HepG2 (cell line): ENCODE measurements around the gene DNPEP. TPM values are rescaled to one million over a fixed set of nuclear protein-coding genes. Genes with fewer than 3 reads are reported as not detected.

Experiments
- ATAC-seq: fragments of 200-7000 bp; cut with Tn5 transposase; 3 replicates; pipeline ENCODE4 v1.9.1; 2020; ENCODE audit warnings: mild to moderate bottlenecking, moderate library complexity
- BruUV-seq: library from RNA; stranded (reverse); fragments of 400-500 nt; replicated peaks from 2 replicates; lab custom pipeline; 2021; lab: Mats Ljungman, UMichigan
- CTCF ChIA-PET: fragments of 300-600 bp; formaldehyde crosslinking; extraction: SDS; loops from one replicate; lab custom pipeline; 2021; ENCODE audit warnings: low total read pairs, inconsistent platforms, low intra/inter-chr PET ratio; lab: Yijun Ruan, JAX
- POLR2A ChIA-PET: fragments of 350-600 bp; sonication (Branson Sonifier 250); formaldehyde crosslinking; loops from one replicate; lab custom pipeline; 2020; ENCODE audit warnings: antibody characterized with exemption, inconsistent platforms; lab: Yijun Ruan, JAX
- DNase-seq: peaks from one replicate; pipeline ENCODE4 v3.0.0-alpha.2; 2015; ENCODE audit warnings: low spot score
- FAIRE-seq: peaks from 3 replicates; lab custom pipeline; 2011; peaks lifted over from hg19 to GRCh38; lab: Jason Lieb, UNC
- H2AFZ ChIP-seq: one replicate; pipeline ENCODE4 v1.6.1; 2011; ENCODE audit warnings: low read length, inconsistent platforms
- H3K27ac ChIP-seq: fragments of 300-600 bp; 3 replicates; pipeline ENCODE4 v1.8.0; 2011; ENCODE audit warnings: mixed run types, mild to moderate bottlenecking, mixed read lengths, low read length, inconsistent platforms; ENCODE audit not compliant: insufficient read depth; ENCODE audit errors: extremely low read length
- H3K27me3 ChIP-seq, 2 experiments: fragments of 200-600 bp in 1 of 2; 2 replicates in 1 of 2; 3 replicates in 1 of 2; pipeline versions ENCODE4 v1.6.0 to v1.8.0; 2011; ENCODE audit warnings: low read length in 2 of 2, mild to moderate bottlenecking in 2 of 2, moderate library complexity in 2 of 2, inconsistent platforms in 1 of 2; ENCODE audit not compliant: insufficient read depth in 2 of 2, control insufficient read depth in 1 of 2
- H3K36me3 ChIP-seq, 2 experiments: fragments of 200-600 bp in 1 of 2; replicated peaks in 1 of 2; 2 replicates in 1 of 2; 3 replicates in 1 of 2; pipeline versions ENCODE4 v1.5.1 to v1.8.0; 2011; ENCODE audit warnings: low read length in 2 of 2, inconsistent platforms in 1 of 2; ENCODE audit not compliant: insufficient read depth in 2 of 2, control insufficient read depth in 1 of 2
- H3K4me1 ChIP-seq: 2 replicates; pipeline ENCODE4 v1.5.1; 2012; ENCODE audit warnings: low read length, inconsistent platforms; ENCODE audit not compliant: insufficient read depth
- H3K4me2 ChIP-seq: 2 replicates; pipeline ENCODE4 v1.6.0; 2011; ENCODE audit warnings: low read depth, low read length, inconsistent platforms
- H3K4me3 ChIP-seq, 3 experiments: fragments of 200-600 bp in 1 of 3; sonication (generic), shearing (Covaris generic) in 1 of 3; replicated peaks in 1 of 3; 2 replicates each; pipeline ENCODE4 v1.5.1; 2011 to 2016; ENCODE audit warnings: low read length in 3 of 3, inconsistent platforms in 2 of 3, low read depth in 2 of 3, mild to moderate bottlenecking in 2 of 3, control low read depth in 1 of 3, mixed read lengths in 1 of 3; ENCODE audit not compliant: insufficient read depth in 1 of 3
- H3K79me2 ChIP-seq: one replicate; pipeline ENCODE4 v1.6.1; 2011; ENCODE audit warnings: low read length, inconsistent platforms; ENCODE audit not compliant: insufficient read depth
- H3K9ac ChIP-seq: 2 replicates; pipeline ENCODE4 v1.6.0; 2011; ENCODE audit warnings: mild to moderate bottlenecking, low read depth, low read length, inconsistent platforms; ENCODE audit not compliant: insufficient read depth
- H3K9me3 ChIP-seq: 2 replicates; pipeline ENCODE4 v1.5.1; 2012; ENCODE audit warnings: mild to moderate bottlenecking, low read length
- H4K20me1 ChIP-seq: 2 replicates; pipeline ENCODE4 v1.6.0; 2011; ENCODE audit warnings: inconsistent platforms, mild to moderate bottlenecking, low read length, moderate library complexity; ENCODE audit not compliant: insufficient read depth
- CEBPB ChIP-seq: IDR thresholded peaks from 2 replicates; pipeline ENCODE4 v1.6.1; 2011; ENCODE audit warnings: low read depth, low read length, improper control_type of control experiment, borderline replicate concordance
- MTERF4 ChIP-seq: sonication (generic); formaldehyde crosslinking; IDR thresholded peaks from 2 replicates; pipeline ENCODE4 v1.8.0; 2023; ENCODE audit warnings: mild to moderate bottlenecking, missing genetic modification reagents
- STAT6 ChIP-seq: sonication (generic); formaldehyde crosslinking; IDR thresholded peaks from 2 replicates; pipeline ENCODE4 v1.4.0; 2020; ENCODE audit warnings: missing genetic modification reagents, mild to moderate bottlenecking, borderline replicate concordance
- ZBTB38 ChIP-seq: sonication (generic); formaldehyde crosslinking; IDR thresholded peaks from 2 replicates; pipeline ENCODE4 v1.5.1; 2020; ENCODE audit warnings: mild to moderate bottlenecking, missing genetic modification reagents
- ZBTB7B ChIP-seq: sonication (generic); formaldehyde crosslinking; IDR thresholded peaks from 2 replicates; pipeline ENCODE4 v1.4.0; 2020; ENCODE audit warnings: missing genetic modification reagents
- ZKSCAN8 ChIP-seq: IDR thresholded peaks from 2 replicates; pipeline ENCODE4 v1.6.1; 2016; ENCODE audit warnings: borderline replicate concordance, missing genetic modification reagents, missing compliant biosample characterization
- ZNF24 ChIP-seq: fragments of 450-650 bp; IDR thresholded peaks from 2 replicates; pipeline ENCODE4 v1.6.1; 2017; ENCODE audit warnings: antibody characterized with exemption, mild to moderate bottlenecking
- WGBS: methylation state at CpG from one replicate; pipeline ENCODE4 v1.1.6; 2017; ENCODE audit warnings: low lambda C conversion rate; 5-methylcytosine and 5-hydroxymethylcytosine counted together
- in situ Hi-C: cut with HindIII; loops from 2 replicates; pipeline ENCODE4 v1.10.0; 2017; ENCODE audit warnings: low pct_unique_long_range_greater_than_20kb; ENCODE audit not compliant: extremely low pct_ligation_motif_present
- intact Hi-C: fragments of 100-400 bp; cut with micrococcal nuclease; formaldehyde crosslinking; loops from one replicate; pipeline ENCODE4 v1.10.0; 2022; ENCODE audit not compliant: unreplicated experiment
- polyA plus RNA-seq, 8 experiments: library from polyadenylated mRNA; depleted of rRNA in 3 of 8; stranded (reverse) in 7 of 8; unstranded in 1 of 8; fragments of >200 nt; fragmentation: Illumina TruSeq in 4 of 8; extraction: Trizol in 4 of 8; gene quantifications; 2 replicates each; pipeline versions ENCODE4 v1.2.1 to v1.2.3, GENCODE V29; 2011 to 2016; ENCODE audit warnings: low read depth in 4 of 8, missing spikeins in 1 of 8, mixed read lengths in 1 of 8; ENCODE audit not compliant: insufficient read depth in 1 of 8
- total RNA-seq, 5 experiments: library from RNA; depleted of rRNA; stranded (reverse); fragments of >200 nt; fragmentation: Illumina TruSeq; extraction: Trizol; gene quantifications; 2 replicates each; pipeline ENCODE4 v1.2.3, GENCODE V29; 2016; ENCODE audit warnings: low read depth in 1 of 5

Gene DNPEP
- total and polyA plus RNA-seq, 2 of the 13 experiments (the other 11 are each of a cell fraction or from before 2014, with no cell fraction given) = 104 to 109 TPM

GRCh38 chr2:219416235-219416602 lies 28.5 kb upstream of the DNPEP start:
- Histone ChIP-seq H3K27me3 (peaks cover 0 to 24% of the 10 kb centered on the region in 2 experiments; a peak in 4 of 5 replicates), H3K4me3 (no peak overlapping the region), H2AFZ (no peak overlapping the region), H3K36me3 (no peaks in the 10 kb centered on the region), H3K4me2 (no peak overlapping the region), H4K20me1 (no peaks in the 10 kb centered on the region), H3K9me3 (no peaks in the 10 kb centered on the region), H3K9ac (no peak overlapping the region), H3K4me1 (peaks cover 10% of the 10 kb centered on the region; the same call in 1 of the 2 replicates), H3K27ac (no peak overlapping the region), H3K79me2 (no peaks in the 10 kb centered on the region)
- intact Hi-C loops = no loop called here
- TF ChIP-seq STAT6 = no peak
- TF ChIP-seq CEBPB = no peak
- TF ChIP-seq ZKSCAN8 (CRISPR knock-in tag) = no peak
- TF ChIP-seq ZBTB38 (CRISPR knock-in tag) = no peak
- DNase-seq (no peak), FAIRE-seq (no peak), ATAC-seq (no peak)
- in situ Hi-C loops = no loop called here
- no TSS peak for BruUV-seq
- ChIA-PET POLR2A (no interaction called here), CTCF (no interaction called here)
- 6% methylated on average over 3 of the region's 3 CpGs for WGBS

GRCh38 chr2:219415580-219416234 lies 28.0 kb upstream of the DNPEP start:
- ATAC-seq (no peak), FAIRE-seq (no peak), DNase-seq (no peak)
- intact Hi-C loops (no loop called here), in situ Hi-C loops (no loop called here)
- Histone ChIP-seq H3K4me3 (no peak overlapping the region), H3K27me3 (peaks cover 0 to 24% of the 10 kb centered on the region in 2 experiments; a peak in 4 of 5 replicates), H3K4me2 (no peak overlapping the region), H2AFZ (no peak overlapping the region), H4K20me1 (no peaks in the 10 kb centered on the region), H3K36me3 (no peaks in the 10 kb centered on the region)
- 1% methylated on average over 5 of the region's 5 CpGs for WGBS
- ChIA-PET POLR2A (no interaction called here), CTCF (no interaction called here)
- no peak for TF ChIP-seq ZBTB7B (CRISPR knock-in tag)
- TF ChIP-seq MTERF4 = no peak
- TF ChIP-seq ZNF24 = no peak
- TF ChIP-seq, all 625 proteins: peak for 0
- Histone ChIP-seq H3K79me2 (no peaks in the 10 kb centered on the region), H3K9me3 (no peaks in the 10 kb centered on the region), H3K4me1 (peaks cover 10% of the 10 kb centered on the region; the same call in 1 of the 2 replicates), H3K9ac (no peak overlapping the region), H3K27ac (no peak overlapping the region)
- no TSS peak for BruUV-seq
